ENCODE measurements around the gene PHTF1. TPM values are rescaled to one million over a fixed set of nuclear protein-coding genes. Genes with fewer than 3 reads are reported as not detected.

PHTF1 gene
- polyA plus RNA-seq, 1 donor (not counting 4 experiments of a cell fraction or from before 2014, with no cell fraction given): 6.8 TPM

- Histone ChIP-seq H3K36me3 (ENCODE audit: control insufficient read depth in 2 of 2, extremely low read depth in 1 of 2, insufficient read depth in 2 of 2, low read length in 2 of 2) (peaks cover 5 to 10% of the 10 kb centered on the region in 2 experiments), H3K9me1 (ENCODE audit: control insufficient read depth, extremely low read depth, insufficient read depth, low read length) (no peaks in the 10 kb centered on the region), H2AFZ (ENCODE audit: control insufficient read depth, low read length) (no peak overlapping the region), H3K79me2 (ENCODE audit: control insufficient read depth, insufficient read depth, low read length) (peaks cover 19% of the 10 kb centered on the region), H3K4me2 (ENCODE audit: control insufficient read depth, extremely low read depth, insufficient read depth, low read depth, low read length) (no peak overlapping the region), H3K4me3 (ENCODE audit: control insufficient read depth in 2 of 3, extremely low read depth in 1 of 3, insufficient read depth in 2 of 3, low read depth in 1 of 3, low read length in 3 of 3) (no peak overlapping the region), H3K9ac (ENCODE audit: control insufficient read depth, extremely low read depth, insufficient read depth, low read length) (no peak overlapping the region), H3K27ac (ENCODE audit: control insufficient read depth, insufficient read depth, low read length) (no peak overlapping the region), H3K27me3 (ENCODE audit: control insufficient read depth, extremely low read depth, insufficient read depth, low read length) (no peaks in the 10 kb centered on the region), H4K20me1 (ENCODE audit: control insufficient read depth, extremely low read depth, insufficient read depth, low read length) (no peaks in the 10 kb centered on the region), H3K4me1 (ENCODE audit: control insufficient read depth, extremely low read depth, insufficient read depth, low read length) (peaks cover 10% of the 10 kb centered on the region), H3K9me3 (ENCODE audit: control insufficient read depth, low read depth, low read length) (no peaks in the 10 kb centered on the region)
- no peak for DNase-seq (ENCODE audit: low read depth, low spot score)
- no peak for FAIRE-seq
- TF ChIP-seq, protein P1, sequence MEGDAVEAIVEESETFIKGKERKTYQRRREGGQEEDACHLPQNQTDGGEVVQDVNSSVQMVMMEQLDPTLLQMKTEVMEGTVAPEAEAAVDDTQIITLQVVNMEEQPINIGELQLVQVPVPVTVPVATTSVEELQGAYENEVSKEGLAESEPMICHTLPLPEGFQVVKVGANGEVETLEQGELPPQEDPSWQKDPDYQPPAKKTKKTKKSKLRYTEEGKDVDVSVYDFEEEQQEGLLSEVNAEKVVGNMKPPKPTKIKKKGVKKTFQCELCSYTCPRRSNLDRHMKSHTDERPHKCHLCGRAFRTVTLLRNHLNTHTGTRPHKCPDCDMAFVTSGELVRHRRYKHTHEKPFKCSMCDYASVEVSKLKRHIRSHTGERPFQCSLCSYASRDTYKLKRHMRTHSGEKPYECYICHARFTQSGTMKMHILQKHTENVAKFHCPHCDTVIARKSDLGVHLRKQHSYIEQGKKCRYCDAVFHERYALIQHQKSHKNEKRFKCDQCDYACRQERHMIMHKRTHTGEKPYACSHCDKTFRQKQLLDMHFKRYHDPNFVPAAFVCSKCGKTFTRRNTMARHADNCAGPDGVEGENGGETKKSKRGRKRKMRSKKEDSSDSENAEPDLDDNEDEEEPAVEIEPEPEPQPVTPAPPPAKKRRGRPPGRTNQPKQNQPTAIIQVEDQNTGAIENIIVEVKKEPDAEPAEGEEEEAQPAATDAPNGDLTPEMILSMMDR (optimal IDR thresholded peaks at IDR 0.05 in 1 of 3, IDR thresholded peaks at IDR 0.05 in 1 of 3, conservative IDR thresholded peaks at IDR 0.05 in 1 of 3; ENCODE audit: extremely low read depth in 1 of 3, insufficient read depth in 2 of 3, low read length in 3 of 3): no peak
- dilution Hi-C loops (cut with MboI; ENCODE audit: extremely low pct_ligation_motif_present, low sequenced_read_pairs): no loop called here
These were observed 34.9 kb upstream of the PHTF1 start for GRCh38 chr1:113793878-113794834.

DNA sequence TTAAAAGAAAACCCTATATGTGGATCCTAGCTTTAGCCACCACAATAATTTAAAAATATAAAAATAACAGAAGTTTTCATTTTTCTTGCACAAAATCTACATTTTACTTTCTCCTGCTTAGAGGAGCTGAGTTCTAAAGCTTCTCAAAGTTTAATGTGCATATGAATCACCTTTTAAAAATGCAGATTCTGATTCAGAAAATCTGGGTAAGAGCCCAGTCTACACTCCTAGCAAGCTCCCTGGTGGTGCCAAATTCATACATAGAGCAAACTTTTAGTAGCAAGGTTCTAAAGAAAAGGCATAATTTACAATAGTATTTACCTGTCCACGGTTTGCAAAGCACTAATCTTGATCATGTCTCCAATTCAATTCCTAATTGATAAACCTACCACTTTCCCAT, 33.7 kb upstream of the PHTF1 start:
- H3K9me1 ChIP-seq (ENCODE audit: control insufficient read depth, extremely low read depth, insufficient read depth, low read length): no peaks in the 10 kb centered on the region
- peaks cover 6 to 11% of the 10 kb centered on the region in 2 experiments for H3K36me3 ChIP-seq (ENCODE audit: control insufficient read depth in 2 of 2, extremely low read depth in 1 of 2, insufficient read depth in 2 of 2, low read length in 2 of 2)
- H3K4me2 ChIP-seq (ENCODE audit: control insufficient read depth, extremely low read depth, insufficient read depth, low read depth, low read length): no peak overlapping the region
- no peak for TF ChIP-seq EZH2 (IDR thresholded peaks at IDR 0.05; ENCODE audit: low read length)
- TF ChIP-seq, protein P1 (optimal IDR thresholded peaks at IDR 0.05 in 1 of 3, IDR thresholded peaks at IDR 0.05 in 1 of 3, conservative IDR thresholded peaks at IDR 0.05 in 1 of 3; ENCODE audit: extremely low read depth in 1 of 3, insufficient read depth in 2 of 3, low read length in 3 of 3): no peak
- DNase-seq (ENCODE audit: low read depth, low spot score): no peak
- peaks cover 21% of the 10 kb centered on the region for H3K79me2 ChIP-seq (ENCODE audit: control insufficient read depth, insufficient read depth, low read length)
- H3K4me1 ChIP-seq (ENCODE audit: control insufficient read depth, extremely low read depth, insufficient read depth, low read length): peaks cover 10% of the 10 kb centered on the region
- H3K9ac ChIP-seq (ENCODE audit: control insufficient read depth, extremely low read depth, insufficient read depth, low read length): no peak overlapping the region
- no peak for FAIRE-seq
- no peaks in the 10 kb centered on the region for H3K9me3 ChIP-seq (ENCODE audit: control insufficient read depth, low read depth, low read length)
- dilution Hi-C loops (cut with MboI; ENCODE audit: extremely low pct_ligation_motif_present, low sequenced_read_pairs): no loop called here
- no peak overlapping the region for H2AFZ ChIP-seq (ENCODE audit: control insufficient read depth, low read length)
- H3K4me3 ChIP-seq (ENCODE audit: control insufficient read depth in 2 of 3, extremely low read depth in 1 of 3, insufficient read depth in 2 of 3, low read depth in 1 of 3, low read length in 3 of 3): no peak overlapping the region
- no peaks in the 10 kb centered on the region for H4K20me1 ChIP-seq (ENCODE audit: control insufficient read depth, extremely low read depth, insufficient read depth, low read length)
- no peak overlapping the region for H3K27ac ChIP-seq (ENCODE audit: control insufficient read depth, insufficient read depth, low read length)
- no peaks in the 10 kb centered on the region for H3K27me3 ChIP-seq (ENCODE audit: control insufficient read depth, extremely low read depth, insufficient read depth, low read length)

Data from keratinocyte (primary cell).